ENCODE measurements around the gene TMCC1.
"Not testable (repeated sequence)": the region's sequence is repeated elsewhere in the genome, so short reads cannot be mapped to it uniquely, and the experiment has no call there.

The TMCC1 gene

DNA sequence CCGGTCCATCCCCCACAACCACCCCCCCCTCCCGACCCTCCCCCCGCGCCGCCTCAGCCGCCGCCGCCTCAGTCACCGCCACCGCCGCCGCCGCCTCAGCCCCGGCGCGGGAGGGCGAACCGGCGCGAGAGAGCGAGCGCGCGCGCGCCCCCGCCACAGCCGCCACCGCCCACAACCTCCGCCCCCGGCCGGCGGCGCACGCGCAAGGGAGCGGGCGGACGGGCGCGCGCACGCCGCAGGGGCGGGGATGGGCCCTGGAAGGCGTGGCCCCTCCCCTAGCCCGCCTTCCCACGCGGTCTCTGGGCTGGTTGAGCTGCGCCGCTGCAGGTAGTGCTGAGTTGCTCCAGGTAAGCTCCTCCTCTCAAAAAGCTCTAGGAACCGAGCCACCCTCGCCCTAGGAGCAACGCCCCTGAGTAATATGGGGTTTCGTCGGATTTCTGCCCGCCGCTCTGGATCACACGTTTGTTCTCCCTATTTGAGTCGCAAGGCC, at the start of gene TMCC1:
TMCC1 (minus strand) TSS at position 131 of the 490 bp plus-strand sequence.
- peak; percentile 72 to 76 for DNase-seq

DNA sequence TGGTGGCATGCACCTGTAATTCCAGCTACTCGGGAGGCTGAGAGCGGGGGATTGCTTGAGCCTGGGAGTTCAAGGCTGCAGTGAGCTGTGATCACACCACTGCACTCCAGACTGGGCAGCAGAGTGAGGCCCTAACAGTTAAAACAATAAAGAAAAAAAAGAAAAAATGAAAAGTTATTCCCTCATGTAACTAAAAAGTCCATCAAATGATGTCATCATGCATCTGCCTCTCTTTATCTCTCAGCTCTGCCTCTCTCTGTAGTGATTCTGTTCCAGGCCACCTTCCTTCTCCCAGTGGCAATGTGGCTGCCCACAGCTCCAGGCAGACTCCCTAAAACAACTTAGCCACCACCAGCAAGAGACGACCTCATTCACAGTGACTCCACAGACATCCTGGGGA, 49.5 kb upstream of the TMCC1 start:
- no peak for DNase-seq

- peak; percentile 38 to 62 for DNase-seq
These were observed 48.8 kb upstream of the TMCC1 start for GRCh38 chr3:129942296-129942695.

- DNase-seq, result no peak
These were observed 46.6 kb upstream of the TMCC1 start for GRCh38 chr3:129940086-129940485.

- DNase-seq, result no peak
These were observed 44.8 kb upstream of the TMCC1 start for GRCh38 chr3:129938140-129938930.

DNA sequence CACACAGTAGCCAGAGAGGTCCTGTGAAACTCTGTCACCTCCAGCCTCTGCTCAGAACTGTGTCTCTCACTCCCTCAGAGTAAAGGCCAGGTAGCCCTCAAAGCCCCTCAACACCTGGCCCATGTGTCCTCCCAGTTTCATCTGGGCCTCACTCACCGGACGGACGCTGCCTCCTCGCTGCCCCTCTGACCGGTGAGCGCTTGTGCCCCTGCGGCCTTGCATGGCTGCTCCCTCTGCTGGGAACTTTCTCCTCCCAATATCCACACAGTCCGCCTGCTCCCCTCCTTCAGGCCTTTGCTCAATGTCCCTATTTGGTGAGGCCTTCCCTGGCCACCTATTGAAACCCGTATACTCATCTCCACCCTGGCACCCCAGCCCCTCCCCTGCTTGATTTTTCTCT, 44.2 kb upstream of the TMCC1 start:
- no peak for DNase-seq

DNA sequence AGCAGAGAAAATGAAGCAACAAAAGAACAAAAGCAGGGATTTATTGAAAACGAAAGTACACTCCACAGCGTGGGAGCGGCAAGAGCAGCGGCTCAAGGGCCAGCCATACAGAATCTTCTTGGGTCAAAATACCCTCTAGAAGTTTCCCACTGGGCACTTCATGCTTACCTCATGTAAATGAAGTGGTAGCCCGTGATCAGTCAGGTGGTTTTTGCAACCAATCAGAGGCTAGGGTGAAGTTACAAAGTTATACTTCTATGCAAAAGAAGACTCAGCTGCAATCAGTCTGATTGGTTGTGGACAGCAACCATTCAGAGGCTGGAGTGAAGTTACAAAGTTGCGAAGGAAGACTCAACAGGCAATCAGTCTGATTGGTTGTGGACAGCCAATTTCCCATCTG, 43.2 kb upstream of the TMCC1 start:
- peak; percentile 8 to 34 for DNase-seq

DNA sequence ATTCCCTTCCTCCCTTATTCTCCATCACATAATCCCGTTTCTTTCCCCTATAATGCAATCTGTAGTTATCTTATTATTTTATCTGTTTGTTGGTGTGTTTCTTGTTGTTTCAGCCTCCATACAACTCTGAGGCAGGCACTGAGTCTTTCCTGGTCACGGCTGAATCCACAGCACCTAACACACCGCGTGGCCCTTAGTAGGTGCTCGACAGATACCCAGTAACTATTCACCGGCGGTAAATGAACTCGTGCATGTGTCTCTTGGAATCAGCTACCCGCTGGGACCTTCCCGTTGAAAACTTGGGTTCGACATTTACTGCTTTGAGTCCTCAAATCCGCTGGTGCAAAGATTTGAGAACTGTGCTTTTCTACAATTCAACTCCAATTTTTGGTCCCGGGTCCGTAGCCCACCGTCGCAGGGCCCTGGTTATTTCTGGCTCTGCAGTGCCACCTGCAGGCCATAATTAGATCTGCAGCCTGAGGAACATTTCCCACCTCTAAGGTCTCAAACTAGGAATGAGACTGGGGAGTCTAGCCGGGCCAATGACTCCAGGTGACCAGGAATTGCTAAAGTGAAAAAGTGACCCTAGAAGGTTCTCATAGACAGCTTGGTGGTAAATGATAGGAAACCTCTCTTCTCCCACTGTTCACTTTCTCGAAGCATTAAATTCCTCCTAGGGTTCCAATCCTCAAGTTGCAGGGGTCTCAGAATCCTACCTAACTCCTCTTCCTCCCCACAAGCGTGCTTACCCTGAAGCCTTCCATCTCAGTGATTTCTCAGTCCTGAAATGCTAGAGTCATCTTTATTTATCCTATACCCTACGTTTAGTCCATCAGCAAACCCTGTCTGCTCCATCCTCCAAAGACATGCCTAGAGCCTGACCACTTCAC, 41.0 kb upstream of the TMCC1 start:
- peak in 1 of 2 donors; percentile 24 for DNase-seq

DNA sequence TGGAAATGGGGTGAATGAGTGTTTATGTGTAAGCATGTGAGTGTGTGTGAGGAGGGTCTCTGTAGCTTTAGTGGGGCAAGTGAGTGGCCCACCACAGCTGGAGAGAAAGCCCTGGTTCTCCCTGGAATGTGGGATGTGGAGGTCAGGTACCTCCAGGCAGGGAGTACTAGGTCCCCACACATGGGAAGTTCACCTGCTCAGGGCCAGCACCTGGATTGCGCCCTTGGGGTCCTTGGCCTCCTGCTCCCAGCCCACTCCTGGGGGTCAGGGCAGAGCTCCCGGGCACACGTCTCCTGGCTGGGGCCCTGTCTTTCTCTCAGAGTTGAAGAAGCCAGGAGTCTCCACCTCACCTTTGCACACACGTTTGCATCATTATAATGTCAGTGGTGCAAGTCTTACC, 40.0 kb upstream of the TMCC1 start:
- no peak for DNase-seq

DNA sequence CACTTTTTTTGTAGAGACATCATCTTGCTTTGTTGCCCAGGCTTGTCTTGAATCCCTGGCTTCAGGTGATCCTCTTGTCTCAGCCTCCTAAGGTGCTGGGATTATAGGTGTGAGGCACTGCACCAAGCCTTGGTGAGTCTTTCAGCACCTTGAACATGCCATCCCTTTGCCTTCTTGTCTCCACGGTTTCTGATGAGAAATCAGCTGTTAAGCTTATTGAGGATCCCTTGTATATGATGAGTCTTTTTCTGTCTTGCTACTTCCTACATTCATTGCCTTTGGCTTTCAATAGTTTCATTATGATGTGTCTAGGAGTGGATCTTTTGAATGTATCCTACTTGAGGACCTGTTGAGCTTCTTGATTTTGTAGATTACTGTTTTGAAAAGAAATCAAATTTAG, 35.9 kb upstream of the TMCC1 start:
- no peak for DNase-seq

DNA sequence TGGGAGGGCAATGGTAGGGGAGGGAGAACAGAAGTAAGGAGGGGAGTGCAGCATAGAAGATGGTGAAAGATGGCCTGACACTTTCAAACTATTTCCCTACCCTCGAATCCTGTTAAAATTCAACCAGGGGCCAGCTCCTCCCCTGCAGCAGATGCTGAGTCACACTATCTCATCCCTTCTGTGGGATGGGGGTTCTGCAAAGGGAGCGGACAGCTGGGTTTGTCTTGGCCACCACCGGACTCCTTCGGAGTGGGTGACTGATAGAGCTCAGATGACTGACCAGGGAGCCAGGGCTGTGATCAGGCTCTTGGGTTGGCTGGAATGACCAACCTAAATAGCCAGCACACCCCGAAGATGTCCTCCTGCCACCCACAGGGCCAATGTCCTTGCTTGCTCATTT, 33.6 kb upstream of the TMCC1 start:
- DNase-seq, result no peak

DNA sequence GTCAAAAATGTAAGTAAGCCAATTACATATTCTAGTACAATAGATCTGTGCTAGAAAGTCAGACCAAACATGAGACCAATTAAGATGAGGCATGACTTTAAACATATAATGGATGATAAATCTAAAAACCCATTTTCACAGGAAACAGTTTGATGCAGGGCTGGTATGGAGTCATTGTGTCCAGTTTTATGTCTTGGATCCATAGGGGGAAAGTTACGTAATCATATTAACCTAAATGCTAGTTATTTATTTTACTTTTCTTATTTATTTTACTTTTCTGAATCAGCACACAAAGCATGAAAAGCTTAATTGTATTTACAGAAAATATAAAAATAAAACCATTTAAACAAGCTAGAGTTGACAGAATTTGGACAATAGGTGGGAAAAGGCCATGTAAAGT, 26.3 kb upstream of the TMCC1 start:
- DNase-seq, result no peak

DNA sequence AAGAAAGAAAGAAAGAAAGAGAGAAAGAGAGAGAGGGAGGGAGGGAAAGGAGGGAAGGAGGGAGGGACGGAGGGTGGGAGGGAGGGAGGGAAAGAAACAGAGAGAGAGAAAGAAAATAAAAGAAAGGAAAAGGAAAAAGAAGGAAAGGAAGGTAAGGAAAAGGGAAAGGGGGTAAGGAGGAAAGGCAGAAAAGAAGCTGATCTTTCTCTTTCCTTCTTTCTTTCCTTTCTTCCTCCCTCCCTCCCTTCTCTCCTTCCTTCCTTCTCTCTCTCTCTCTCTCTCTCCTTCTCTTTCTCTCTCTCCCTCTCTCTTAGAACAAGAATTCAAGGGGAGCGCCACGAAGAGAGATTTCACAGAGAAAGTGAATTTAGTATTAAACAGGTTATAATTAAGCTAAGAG, 25.8 kb upstream of the TMCC1 start:
- DNase-seq, result no peak

GRCh38 chr3:129918461-129918860, 24.9 kb upstream of the TMCC1 start:
- DNase-seq, result peak in 1 of 2 donors; percentile 1

GRCh38 chr3:129917423-129918007, 24.0 kb upstream of the TMCC1 start:
- no peak for DNase-seq

GRCh38 chr3:129913618-129914017, 20.1 kb upstream of the TMCC1 start:
- DNase-seq, result no peak

GRCh38 chr3:129911261-129911861, 17.9 kb upstream of the TMCC1 start:
- no peak for DNase-seq

GRCh38 chr3:129909235-129909634, 15.7 kb upstream of the TMCC1 start:
- not testable (repeated sequence) for DNase-seq

DNA sequence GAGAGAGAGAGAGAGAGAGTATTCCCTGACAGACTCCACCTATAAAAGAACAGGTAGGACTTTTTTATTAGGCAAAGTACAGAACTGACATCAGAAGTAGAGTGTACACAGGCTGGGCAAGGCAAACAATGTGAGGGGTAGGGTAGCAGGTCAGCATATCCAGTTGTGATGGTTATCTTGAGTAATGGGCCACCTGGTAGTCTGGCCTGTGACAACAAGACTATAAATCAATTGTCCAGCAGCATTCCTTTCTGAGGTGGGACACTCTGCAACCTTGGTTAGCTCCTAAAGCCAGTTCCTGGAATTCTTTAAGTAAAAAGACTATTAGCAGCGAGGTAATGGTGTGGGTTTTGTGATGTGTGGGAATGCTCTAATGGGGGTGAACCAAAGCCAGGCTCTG, 14.9 kb upstream of the TMCC1 start:
- no peak for DNase-seq

GRCh38 chr3:129901272-129901671, 7.8 kb upstream of the TMCC1 start:
- DNase-seq, result not testable (repeated sequence)

GRCh38 chr3:129897026-129897425, 3.5 kb upstream of the TMCC1 start:
- DNase-seq, result no peak

DNA sequence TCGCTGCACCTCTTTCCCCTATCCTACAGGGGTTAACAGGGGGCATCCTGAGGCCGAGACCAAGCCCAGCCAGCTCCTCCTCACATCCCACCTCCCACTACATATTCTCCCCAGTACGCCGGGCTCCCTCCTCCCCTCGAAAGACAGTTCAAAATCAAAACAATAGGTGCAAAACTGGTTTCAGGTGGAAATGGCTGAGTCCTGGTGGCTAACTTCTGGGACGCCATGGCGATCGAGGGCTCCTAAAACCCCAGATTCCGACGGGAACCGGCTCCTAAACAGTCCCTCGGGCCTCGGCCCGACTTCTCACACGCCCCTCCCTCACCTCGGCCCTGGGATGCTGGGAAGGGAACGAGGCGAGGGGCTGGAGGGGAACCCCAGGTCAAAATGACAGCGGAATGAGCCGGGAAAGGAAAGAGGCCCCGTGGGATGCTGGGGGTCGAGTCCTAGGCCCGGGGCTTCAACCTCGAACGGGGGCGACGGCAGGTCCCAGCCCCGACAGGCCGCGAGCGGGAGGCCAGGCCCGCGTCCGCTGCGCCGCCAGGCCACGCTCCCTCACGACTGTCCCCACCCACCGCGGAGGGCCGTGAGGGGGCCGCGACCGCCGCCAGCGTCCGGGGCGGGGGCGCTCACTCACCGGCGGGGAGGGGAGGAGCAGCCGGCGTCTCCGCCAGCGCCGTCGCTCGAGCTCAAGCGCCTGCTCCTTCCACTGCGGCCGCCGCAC, 492 bp downstream of the TMCC1 start:
- DNase-seq, result peak in 1 of 2 donors; percentile 76

Measured in hippocampal formation (tissue), 2 donors.